ENCODE measurements around the gene JAGN1. TPM values are rescaled to one million over a fixed set of nuclear protein-coding genes. Genes with fewer than 3 reads are reported as not detected.
"Not testable (repeated sequence)": the region's sequence is repeated elsewhere in the genome, so short reads cannot be mapped to it uniquely, and the experiment has no call there.

Gene JAGN1
- total RNA-seq = 55.2 TPM

GRCh38 chr3:9890249-9891071 is at the start of gene JAGN1:
Gene JAGN1 (plus strand): TSS chr3:9890610. CDS start chr3:9890723, 113 bp downstream.
- Histone ChIP-seq H3K27ac (peak within 1 kb of the TSS; percentile 93 to 98), H3K27me3 (no peaks in the 10 kb centered on the region), H3K4me3 (peak within 1 kb of the TSS; percentile 90 to 98), H3K9me3 (no peaks in the 10 kb centered on the region), H3K4me1 (peaks cover 0 to 7% of the 10 kb centered on the region in 2 donors), H3K36me3 (peaks cover 0 to 12% of the 10 kb centered on the region in 2 donors)
- TF ChIP-seq CTCF (IDR thresholded peaks at IDR 0.05) = no peak
- intact Hi-C loops (cut with DNase I) = loop anchor here (1.0 to 2.0 kb wide), 6 partner anchors 24 to 159 kb away; partner anchors contain the start of genes BRPF1, CRELD1 and IL17RC
- DNase-seq (ENCODE audit: low spot score in 2 of 2) = peak; percentile 46 to 93

DNA sequence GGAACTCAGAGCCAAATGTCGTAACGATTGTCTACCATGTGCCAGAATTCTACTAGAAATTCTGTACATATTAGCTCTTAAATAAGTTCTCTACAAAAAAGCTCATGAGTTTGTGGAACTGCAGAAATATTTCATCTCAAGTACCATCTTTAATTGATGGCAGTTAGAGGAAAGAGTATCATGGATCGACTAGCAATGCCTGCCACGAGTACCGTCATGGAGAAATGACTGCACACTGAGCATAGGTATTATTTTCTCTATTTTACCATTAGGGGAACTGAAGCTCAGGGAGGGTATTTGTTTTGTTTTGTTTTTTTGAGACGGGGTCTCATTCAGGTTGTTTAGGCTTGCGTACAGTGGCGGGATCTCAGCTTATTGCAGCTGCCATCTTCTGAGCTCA is 49.4 kb upstream of the JAGN1 start:
- no peak overlapping the region for H3K4me3 ChIP-seq
- no peak for TF ChIP-seq CTCF (IDR thresholded peaks at IDR 0.05)
- no peak for DNase-seq (ENCODE audit: low spot score in 2 of 2)
- peaks cover 20 to 36% of the 10 kb centered on the region in 2 donors for H3K36me3 ChIP-seq
- intact Hi-C loops (cut with DNase I) = loop anchor here (10.0 kb wide), 2 partner anchors 174 to 384 kb away; no protein-coding TSS in a partner anchor
- no peaks in the 10 kb centered on the region for H3K9me3 ChIP-seq
- no peaks in the 10 kb centered on the region for H3K27me3 ChIP-seq
- H3K4me1 ChIP-seq = peaks cover 4 to 9% of the 10 kb centered on the region in 2 donors
- H3K27ac ChIP-seq = no peak overlapping the region

DNA sequence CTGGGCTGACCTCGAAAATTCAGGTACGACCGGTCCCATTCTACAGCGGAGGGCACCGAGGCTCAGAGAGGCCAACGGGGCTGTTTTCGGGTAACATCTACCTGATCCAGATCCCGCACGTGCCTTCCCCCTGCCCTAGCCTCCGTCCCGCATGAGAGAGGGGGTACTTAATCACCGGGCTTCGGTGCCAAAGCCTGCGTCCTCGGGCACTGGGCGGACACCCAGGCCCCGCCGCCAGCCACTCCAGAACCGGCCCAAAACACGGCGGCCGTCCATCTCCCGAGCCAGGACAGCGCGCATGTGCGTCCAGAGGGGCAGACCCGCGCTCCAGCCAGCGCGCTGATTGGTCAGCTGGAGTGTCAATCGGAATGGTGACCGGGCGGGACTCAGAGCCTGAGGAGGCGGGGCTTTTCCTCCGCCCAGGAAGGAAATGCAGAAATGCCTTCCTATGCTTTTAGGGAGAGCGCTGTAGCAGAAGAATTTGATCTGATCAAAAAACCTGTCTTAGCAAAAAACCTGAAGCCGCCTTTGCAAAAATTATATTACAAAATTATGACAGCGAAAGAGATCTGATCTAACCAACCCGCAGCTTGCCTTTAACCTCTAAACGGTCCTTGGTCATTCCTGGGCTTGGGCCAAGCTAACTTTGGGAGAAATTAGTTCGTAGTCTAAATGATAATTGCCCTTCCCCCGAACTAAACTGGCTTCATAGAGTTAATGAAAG is 46.5 kb upstream of the JAGN1 start, which contains the start of gene RPUSD3:
TSS of gene RPUSD3 (minus strand) at position 294 of the 724 bp plus-strand sequence. CDS start at position 276, 18 bp downstream.
- no peaks in the 10 kb centered on the region for H3K9me3 ChIP-seq
- no peak for TF ChIP-seq CTCF (IDR thresholded peaks at IDR 0.05)
- peaks cover 4 to 9% of the 10 kb centered on the region in 2 donors for H3K4me1 ChIP-seq
- intact Hi-C loops (cut with DNase I) = loop anchor here (1.0 to 10.0 kb wide), 8 partner anchors 34 to 381 kb away; partner anchors contain the start of genes BRPF1, JAGN1, TADA3 and TTLL3
- no peaks in the 10 kb centered on the region for H3K27me3 ChIP-seq
- peaks cover 20 to 29% of the 10 kb centered on the region in 2 donors for H3K36me3 ChIP-seq
- H3K27ac ChIP-seq = peak within 1 kb of the TSS; percentile 80 to 84
- H3K4me3 ChIP-seq = peak within 1 kb of the TSS; percentile 76 to 77
- peak; percentile 89 to 99 for DNase-seq (ENCODE audit: low spot score in 2 of 2)

DNA sequence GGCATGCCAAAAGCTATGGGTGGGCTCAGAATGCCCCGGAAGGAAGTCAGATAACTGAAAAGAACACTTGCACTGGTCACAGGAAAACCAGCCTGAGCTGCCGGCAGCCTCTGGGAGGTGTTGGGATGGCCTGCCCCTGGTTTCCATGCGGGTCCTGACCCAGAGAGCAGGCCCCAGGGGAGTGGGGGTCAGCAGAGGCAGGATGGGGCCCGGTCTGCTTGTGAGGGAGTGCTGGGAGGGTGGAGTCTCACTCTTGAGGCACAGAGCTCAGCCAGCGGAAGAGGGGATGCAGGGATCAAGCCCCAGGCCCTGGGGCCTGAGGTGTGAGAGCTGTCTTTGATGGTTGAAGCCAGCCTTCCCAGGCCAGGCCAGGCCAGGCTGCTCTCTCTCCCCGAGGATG is 44.2 kb upstream of the JAGN1 start:
- Histone ChIP-seq H3K27ac (no peak overlapping the region), H3K4me3 (no peak overlapping the region), H3K4me1 (peaks cover 4 to 9% of the 10 kb centered on the region in 2 donors), H3K9me3 (no peaks in the 10 kb centered on the region), H3K27me3 (no peaks in the 10 kb centered on the region), H3K36me3 (peaks cover 5 to 6% of the 10 kb centered on the region in 2 donors)
- no peak for TF ChIP-seq CTCF (IDR thresholded peaks at IDR 0.05)
- DNase-seq (ENCODE audit: low spot score in 2 of 2) = no peak
- intact Hi-C loops (cut with DNase I) = loop anchor here (10.0 kb wide), 2 partner anchors 169 to 379 kb away; no protein-coding TSS in a partner anchor

DNA sequence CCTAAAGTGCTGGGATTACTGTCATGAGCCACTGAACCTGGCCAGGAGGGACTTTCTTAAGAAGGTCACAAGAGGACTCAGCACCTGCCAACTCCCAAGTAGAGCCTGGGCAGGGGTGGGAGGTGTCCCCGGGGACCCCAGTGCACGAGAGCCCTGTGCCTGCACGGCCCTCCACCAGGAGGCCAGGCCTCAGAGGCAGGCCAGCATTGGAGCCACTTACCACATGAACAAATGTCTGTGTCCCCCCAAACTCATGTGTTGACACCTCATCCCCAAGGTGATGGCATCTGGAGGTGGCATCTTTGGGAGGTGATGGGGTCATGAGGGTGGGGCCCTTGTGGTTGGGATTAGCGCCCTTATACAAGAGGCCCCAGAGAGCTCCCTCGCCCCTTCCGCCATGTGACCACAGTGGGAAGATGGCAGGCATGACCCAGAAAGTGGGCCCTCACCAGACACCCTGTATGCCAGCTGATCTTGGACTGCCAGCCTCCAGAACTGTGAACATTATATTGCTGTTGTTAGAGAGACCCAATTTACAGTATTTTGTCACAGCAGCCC is 43.4 kb upstream of the JAGN1 start:
- Histone ChIP-seq H3K4me1 (peaks cover 4 to 9% of the 10 kb centered on the region in 2 donors), H3K9me3 (no peaks in the 10 kb centered on the region), H3K27me3 (no peaks in the 10 kb centered on the region), H3K4me3 (no peak overlapping the region), H3K36me3 (no peaks in the 10 kb centered on the region), H3K27ac (no peak overlapping the region)
- intact Hi-C loops (cut with DNase I) = loop anchor here (10.0 kb wide), 2 partner anchors 168 to 378 kb away; no protein-coding TSS in a partner anchor
- no peak for TF ChIP-seq CTCF (IDR thresholded peaks at IDR 0.05)
- DNase-seq (ENCODE audit: low spot score in 2 of 2) = no peak

DNA sequence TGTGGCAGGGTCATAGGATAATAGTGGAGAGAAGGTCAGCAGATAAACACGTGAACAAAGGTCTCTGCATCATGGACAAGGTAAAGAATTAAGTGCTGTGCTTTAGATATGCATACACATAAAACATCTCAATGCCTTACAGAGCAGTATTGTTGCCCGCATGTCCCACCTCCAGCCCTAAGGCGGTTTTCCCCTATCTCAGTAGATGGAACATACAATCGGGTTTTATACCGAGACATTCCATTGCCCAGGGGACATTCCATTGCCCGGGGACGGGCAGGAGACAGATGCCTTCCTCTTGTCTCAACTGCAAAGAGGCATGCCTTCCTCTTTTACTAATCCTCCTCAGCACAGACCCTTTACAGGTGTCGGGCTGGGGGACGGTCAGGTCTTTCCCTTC is 42.5 kb upstream of the JAGN1 start:
- not testable (repeated sequence) for H3K27me3 ChIP-seq; DNase-seq (ENCODE audit: low spot score in 2 of 2); H3K4me1 ChIP-seq; H3K4me3 ChIP-seq; H3K36me3 ChIP-seq; H3K27ac ChIP-seq; H3K9me3 ChIP-seq
- intact Hi-C loops (cut with DNase I) = loop anchor here (10.0 kb wide), 2 partner anchors 167 to 377 kb away; no protein-coding TSS in a partner anchor
